GM10847 (cell line): Measurements from ENCODE around the gene KRTAP3-3.

Experiments used
- POLR2A ChIP-seq: IDR thresholded peaks from 2 replicates; pipeline ENCODE4 v1.6.1; 2011; ENCODE audit not compliant: insufficient read length; ENCODE audit errors: extremely low read depth

KRTAP3-3 gene

GRCh38 chr17:40984226-40984625, 9.7 kb downstream of the KRTAP3-3 start, which contains the start of gene KRT40:
Gene KRT40, minus strand, starts transcription at chr17:40984326. Its CDS starts 53 bp downstream, at chr17:40984273.
- TF ChIP-seq POLR2A, result no peak

GRCh38 chr17:40981115-40981514, 12.8 kb downstream of the KRTAP3-3 start:
- TF ChIP-seq POLR2A, result no peak

GRCh38 chr17:40980596-40980995, 13.4 kb downstream of the KRTAP3-3 start:
- TF ChIP-seq POLR2A, result no peak

DNA sequence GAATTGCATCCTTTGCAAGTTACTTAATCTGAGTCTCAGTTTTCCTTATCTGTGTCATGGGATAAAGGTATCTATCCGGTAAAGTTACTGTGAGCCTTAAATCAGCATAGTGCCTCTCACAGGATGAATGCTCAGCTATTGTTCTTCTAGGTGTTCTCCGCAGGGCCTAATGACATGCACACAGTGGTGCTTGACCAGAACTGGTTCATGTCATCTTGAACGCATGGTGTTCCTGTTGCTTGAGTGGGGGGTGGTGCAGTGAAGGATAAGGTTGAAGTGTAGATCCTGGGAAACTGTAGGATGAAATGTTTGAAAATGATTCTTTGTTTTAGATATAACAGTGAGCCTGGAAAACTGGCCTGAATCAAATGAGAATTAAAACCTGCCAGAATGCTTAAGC, 13.8 kb downstream of the KRTAP3-3 start:
- no peak for TF ChIP-seq POLR2A

GRCh38 chr17:40978575-40979151, 15.3 kb downstream of the KRTAP3-3 start:
- TF ChIP-seq POLR2A, result no peak

DNA sequence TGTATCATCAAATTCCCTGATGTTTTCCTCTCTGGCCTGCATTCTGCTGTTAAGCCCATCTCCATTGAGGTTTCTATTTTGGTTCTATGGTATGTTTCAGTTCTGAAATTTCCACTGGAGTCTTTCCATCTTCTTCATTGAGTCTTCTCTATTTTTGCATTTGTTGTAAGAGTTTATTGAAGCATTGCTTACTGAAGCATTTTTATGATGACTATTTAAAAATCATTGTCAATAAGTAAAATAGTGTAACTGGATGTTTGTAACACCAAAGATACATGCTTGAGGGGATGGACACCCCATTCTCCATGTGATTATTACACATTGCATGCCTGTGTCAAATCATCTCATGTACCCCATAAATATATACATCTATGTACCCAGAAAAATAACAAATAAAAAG, 18.4 kb downstream of the KRTAP3-3 start:
- no peak for TF ChIP-seq POLR2A

GRCh38 chr17:40974366-40974765, 19.6 kb downstream of the KRTAP3-3 start:
- TF ChIP-seq POLR2A, result no peak

DNA sequence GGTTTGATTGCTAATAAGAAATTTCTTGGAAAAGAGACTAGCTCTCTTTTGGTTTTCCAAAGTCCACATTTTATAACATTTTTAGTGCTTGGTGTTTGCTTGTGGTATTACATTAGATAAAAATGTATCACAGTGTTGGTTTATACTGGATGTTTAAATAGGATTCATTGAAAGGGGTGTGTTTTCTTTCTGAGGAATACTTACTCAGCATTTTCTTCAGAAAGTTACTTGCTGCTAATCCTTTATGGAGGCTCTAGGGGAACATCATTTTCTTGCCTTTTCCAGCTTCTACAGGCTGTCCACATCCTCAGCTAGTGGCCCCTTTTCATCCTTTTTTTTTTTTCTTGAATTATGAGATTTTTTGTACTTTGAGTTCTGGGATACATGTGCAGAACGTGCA, 26.4 kb downstream of the KRTAP3-3 start:
- TF ChIP-seq POLR2A, result no peak

GRCh38 chr17:40966848-40967247, 27.1 kb downstream of the KRTAP3-3 start, which contains the start of gene KRT39:
Gene KRT39, minus strand, starts transcription at chr17:40966948. Its CDS starts 92 bp downstream, at chr17:40966856.
- TF ChIP-seq POLR2A, result no peak

DNA sequence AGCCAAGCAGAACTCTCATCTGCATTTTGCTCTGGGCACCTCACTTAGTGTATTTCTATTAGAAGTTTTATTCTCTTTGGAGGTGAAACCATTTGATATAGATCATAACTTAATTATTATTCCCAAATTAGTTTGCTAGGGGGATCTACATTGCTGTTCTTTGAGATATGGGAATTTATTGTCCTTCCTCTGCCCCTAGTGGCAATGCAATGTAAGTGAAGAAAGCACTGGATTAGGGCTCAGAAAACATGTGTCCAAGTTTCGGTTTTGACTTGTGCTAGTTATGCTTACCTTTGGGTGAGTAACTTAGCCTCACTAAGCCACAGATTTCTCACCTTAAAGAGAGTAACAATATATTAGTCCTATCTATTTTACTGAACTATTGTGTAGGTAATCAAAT, 30.1 kb downstream of the KRTAP3-3 start:
- TF ChIP-seq POLR2A, result no peak

DNA sequence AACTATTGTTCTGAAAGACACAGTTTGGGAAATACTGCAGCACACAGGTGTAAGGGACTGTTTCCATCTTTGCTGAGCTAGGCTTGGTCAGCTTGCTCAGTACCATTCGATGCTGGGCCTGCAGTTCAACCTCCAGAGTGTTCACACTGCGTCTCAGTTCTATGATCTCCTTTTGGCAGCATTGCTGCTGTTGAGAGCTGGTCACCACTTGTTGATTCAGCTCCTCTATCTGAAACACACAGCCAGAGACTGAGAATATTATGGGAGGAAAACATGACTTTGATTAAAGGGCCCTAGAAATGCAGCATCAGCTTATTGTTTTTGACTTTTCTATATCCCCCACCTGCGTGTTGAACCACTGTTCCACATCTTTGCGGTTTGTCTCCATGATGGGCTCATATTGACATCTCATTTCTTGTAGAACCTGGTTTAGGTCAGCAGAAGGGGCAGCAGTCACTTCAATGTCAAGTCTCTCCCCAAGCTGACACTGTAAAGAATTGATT, 31.9 kb downstream of the KRTAP3-3 start:
- TF ChIP-seq POLR2A, result no peak

GRCh38 chr17:40961591-40961990, 32.4 kb downstream of the KRTAP3-3 start:
- no peak for TF ChIP-seq POLR2A

DNA sequence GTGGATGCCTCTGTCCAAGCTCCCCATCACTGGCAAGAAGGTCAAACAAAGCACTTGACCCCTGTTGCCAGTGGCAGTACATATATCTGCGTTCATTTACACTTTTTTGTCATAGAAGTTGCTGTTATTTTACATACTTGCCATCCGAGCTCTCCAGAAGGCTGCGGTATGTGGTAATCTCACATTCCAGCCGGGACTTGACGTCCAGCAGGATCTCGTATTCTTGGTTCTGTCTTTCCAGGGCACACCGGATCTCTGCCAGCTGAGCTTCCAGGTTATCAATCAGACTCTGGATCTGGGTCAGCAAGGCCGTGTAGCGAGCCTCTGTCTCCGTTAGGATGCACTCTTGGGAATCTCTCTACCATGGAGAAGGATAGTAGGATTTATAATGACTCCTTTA, 33.8 kb downstream of the KRTAP3-3 start:
- no peak for TF ChIP-seq POLR2A

GRCh38 chr17:40958086-40958953, 35.6 kb downstream of the KRTAP3-3 start:
- TF ChIP-seq POLR2A, result no peak

DNA sequence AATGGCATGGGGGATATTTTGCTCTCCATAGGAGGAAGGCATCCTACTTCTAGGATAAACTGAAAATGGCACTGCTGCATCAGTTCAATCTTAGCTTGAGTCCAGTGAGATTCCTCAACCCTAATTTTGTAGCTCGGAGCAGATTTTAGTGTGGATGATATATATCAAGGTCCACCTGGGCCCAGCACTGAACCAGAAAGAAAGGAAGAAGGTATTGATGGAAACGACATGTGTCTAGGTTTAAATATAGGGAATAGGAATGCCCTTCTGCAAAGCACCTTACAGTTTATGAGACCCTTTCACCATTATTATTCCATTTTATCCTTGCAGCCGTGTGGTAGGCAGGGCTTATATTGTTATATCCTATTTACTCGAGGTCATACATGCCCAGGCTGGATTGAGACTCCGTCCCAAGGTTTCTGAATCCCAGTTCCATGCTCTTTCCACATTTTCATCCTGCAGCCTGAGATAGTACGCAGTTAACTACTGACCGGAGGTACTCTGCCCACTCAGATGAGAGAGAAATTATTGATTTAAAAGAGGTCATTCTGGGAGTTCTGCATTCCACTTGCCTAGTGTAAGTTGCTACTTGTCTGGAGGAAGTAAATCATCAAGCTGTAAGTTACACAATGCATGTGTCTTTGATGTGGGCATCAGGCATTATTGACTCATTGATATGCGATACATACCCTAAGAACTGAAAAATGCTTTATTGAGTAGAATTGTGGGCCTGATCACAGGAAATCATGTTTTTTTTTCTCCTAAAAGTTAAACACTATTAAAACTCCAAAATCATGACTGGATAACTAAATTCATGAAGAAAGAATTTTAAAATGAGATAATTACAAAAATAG, 37.3 kb downstream of the KRTAP3-3 start:
- TF ChIP-seq POLR2A, result no peak
